Putamen (tissue), 1 donor: ENCODE results near the gene PLD5.
"Not testable (repeated sequence)": the region's sequence is repeated elsewhere in the genome, so short reads cannot be mapped to it uniquely, and the experiment has no call there.

Source experiments
- DNase-seq: peaks from one replicate; pipeline ENCODE4 v3.0.0-alpha.2; 2016; ENCODE audit warnings: low spot score

Gene PLD5

GRCh38 chr1:242425232-242425631 is 99.3 kb downstream of the PLD5 start:
- no peak for DNase-seq

DNA sequence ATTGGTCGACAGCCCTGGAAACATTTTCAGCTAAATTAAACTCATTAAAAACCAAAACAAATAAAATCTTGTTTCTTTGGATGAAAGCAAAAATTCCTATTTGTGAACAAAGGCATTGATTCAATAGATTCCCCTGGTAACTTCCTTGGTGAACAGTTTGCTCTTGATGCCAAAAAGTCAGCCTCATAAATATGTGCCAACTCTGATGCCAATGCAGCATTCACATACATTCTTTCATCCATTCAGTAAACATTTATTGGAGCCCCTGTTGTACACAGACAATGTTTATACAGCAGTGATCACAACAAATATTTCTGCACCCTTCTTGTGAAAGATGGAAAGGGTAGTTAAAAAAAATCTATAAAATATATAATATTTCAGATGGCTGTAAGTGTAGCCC is 107.8 kb downstream of the PLD5 start:
- DNase-seq = no peak

- no peak for DNase-seq
These were observed 111.6 kb downstream of the PLD5 start for GRCh38 chr1:242412921-242413320.

- no peak for DNase-seq
These were observed 112.6 kb downstream of the PLD5 start for GRCh38 chr1:242411901-242412300.

GRCh38 chr1:242405947-242406346 is 118.5 kb downstream of the PLD5 start:
- DNase-seq = no peak

- no peak for DNase-seq
These were observed 120.2 kb downstream of the PLD5 start for GRCh38 chr1:242404296-242404695.

DNA sequence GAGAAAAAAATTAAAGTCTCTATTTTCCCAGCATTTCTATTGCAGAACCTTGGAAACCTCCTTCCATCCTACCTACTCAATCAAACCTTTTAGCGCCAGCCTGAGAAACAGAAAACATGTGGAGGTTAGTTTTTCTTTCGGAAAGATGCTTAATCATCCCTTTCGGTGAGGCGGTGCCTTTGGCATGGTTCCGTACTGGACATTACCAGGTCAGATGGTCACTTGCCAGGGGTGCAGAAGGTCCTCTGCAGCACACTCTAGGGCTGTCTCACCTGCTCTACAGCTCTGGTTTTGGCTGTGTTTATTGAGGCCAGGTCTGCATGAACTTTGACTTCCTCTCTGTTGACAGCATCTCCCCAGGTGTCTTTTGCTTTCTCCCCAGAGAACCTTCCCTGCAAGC is 121.5 kb downstream of the PLD5 start:
- no peak for DNase-seq

GRCh38 chr1:242401937-242402336 is 122.6 kb downstream of the PLD5 start:
- no peak for DNase-seq

GRCh38 chr1:242398351-242398750 is 126.1 kb downstream of the PLD5 start:
- DNase-seq = no peak

GRCh38 chr1:242391896-242392295 is 132.6 kb downstream of the PLD5 start:
- no peak for DNase-seq

GRCh38 chr1:242376121-242376520 is 148.4 kb downstream of the PLD5 start:
- not testable (repeated sequence) for DNase-seq

GRCh38 chr1:242350446-242350845 is 174.1 kb downstream of the PLD5 start:
- not testable (repeated sequence) for DNase-seq

GRCh38 chr1:242349636-242350035 is 174.9 kb downstream of the PLD5 start:
- DNase-seq = no peak

GRCh38 chr1:242330865-242331264 is 193.6 kb downstream of the PLD5 start:
- not testable (repeated sequence) for DNase-seq

DNA sequence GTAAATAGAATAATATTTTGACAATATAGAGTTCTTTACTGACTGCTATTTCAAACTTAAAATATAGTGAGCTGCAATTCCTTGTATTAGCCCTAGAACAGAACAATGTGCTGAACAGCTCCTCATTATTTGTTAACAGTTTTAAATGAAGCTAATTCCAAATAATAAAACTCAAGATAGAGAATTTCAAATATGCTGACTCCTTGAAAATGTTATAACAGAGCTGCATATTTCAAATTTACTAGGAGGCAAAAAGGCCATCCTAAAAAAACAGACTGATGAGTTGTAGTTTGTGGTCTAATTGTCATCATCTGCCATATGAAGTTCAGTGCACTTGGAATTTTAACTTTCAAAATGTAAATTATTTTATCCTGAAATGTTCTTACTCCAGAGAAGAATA is 197.1 kb downstream of the PLD5 start:
- not testable (repeated sequence) for DNase-seq

GRCh38 chr1:242321981-242322380 is 202.5 kb downstream of the PLD5 start:
- DNase-seq = not testable (repeated sequence)

- no peak for DNase-seq
These were observed 206.4 kb downstream of the PLD5 start for GRCh38 chr1:242318140-242318539.

DNA sequence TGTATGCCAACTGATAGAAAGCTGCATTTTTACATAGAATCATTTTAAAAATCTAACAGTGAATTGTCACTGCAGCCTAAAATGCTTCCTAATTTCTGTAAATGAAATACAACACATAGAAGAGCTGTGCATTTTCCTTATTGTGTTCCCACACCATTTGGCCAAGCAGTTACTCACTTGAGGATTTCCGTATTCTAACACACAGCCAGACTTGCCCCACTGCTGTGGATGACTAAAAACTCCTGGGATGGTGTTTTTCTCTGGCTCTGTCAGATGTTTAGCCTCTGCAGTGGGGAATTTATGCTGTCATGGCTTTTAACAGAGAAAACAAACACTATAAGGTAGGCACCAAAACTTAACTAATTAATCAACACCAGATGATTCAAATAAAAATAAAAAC is 209.6 kb downstream of the PLD5 start:
- DNase-seq = not testable (repeated sequence)

- DNase-seq = not testable (repeated sequence)
These were observed 210.3 kb downstream of the PLD5 start for GRCh38 chr1:242314085-242314649.

- not testable (repeated sequence) for DNase-seq
These were observed 215.8 kb downstream of the PLD5 start for GRCh38 chr1:242308681-242309080.

GRCh38 chr1:242293781-242294180 is 230.7 kb downstream of the PLD5 start:
- DNase-seq = not testable (repeated sequence)

- DNase-seq = not testable (repeated sequence)
These were observed 236.4 kb downstream of the PLD5 start for GRCh38 chr1:242288067-242288466.

DNA sequence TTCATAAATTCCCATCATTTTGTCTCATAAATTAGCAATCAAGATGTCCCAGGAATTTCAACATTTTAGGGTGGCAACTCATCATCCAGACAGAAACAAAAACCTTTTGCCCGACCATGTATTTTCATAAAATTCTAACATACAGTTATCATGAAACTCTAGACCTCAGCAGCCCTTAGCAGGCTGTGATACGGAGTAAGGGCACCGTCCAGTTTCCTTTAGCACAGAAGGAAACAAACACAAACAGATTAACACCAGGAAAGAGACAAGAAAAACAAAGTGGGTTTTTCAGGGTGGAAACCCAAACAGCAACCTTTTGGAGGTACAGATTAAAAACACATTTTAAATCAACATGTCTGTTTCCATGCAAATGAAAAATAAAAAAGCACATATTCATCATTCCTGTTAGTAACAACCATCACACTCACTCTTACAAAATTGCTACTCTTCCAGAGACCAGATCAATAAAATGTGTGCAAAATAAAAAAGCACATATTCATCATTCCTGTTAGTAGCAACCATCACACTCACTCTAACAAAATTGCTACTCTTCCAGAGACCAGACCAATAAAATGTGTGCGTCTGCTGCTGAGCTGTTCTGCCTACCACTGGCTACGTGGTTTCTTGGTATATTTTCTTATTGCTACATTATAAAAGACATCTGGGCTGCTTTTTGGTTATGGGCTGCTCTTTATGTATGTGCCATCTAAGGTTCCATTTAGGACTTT is 241.6 kb downstream of the PLD5 start:
- not testable (repeated sequence) for DNase-seq

DNA sequence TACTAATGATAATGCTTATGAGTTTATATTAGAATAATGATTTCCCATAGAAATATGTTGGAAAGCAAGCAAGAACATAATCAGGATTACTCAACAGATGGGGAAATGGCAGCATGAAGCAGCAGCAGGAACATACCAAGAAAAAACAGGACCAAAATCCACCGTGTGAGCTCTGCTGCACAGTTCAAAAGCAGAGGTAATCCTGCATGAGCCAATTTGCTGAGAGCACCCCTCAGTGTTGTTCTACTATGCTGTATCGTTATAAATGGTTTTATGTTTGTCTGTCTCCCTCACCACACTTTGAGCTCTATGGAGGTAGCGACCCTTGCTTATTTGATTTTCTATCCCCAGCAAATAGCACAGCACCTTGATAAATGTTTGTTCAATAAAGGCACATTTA is 246.1 kb downstream of the PLD5 start:
- DNase-seq = not testable (repeated sequence)
